K562 (cell line): Measurements from ENCODE around the gene HMX1. TPM values are rescaled to one million over a fixed set of nuclear protein-coding genes. Genes with fewer than 3 reads are reported as not detected.

ENCODE experiments used
- ATAC-seq: fragments of 200-7000 bp; cut with Tn5 transposase; 3 replicates; pipeline ENCODE4 v1.9.1; 2020; ENCODE audit warnings: moderate library complexity
- BruUV-seq: library from RNA; stranded (reverse); fragments of 400-500 nt; replicated peaks from 2 replicates; lab custom pipeline; 2021; lab: Mats Ljungman, UMichigan
- CTCF ChIA-PET: fragments of 300-600 bp; formaldehyde crosslinking; extraction: SDS; loops from one replicate; lab custom pipeline; 2021; ENCODE audit warnings: low intra/inter-chr PET ratio; lab: Yijun Ruan, JAX
- POLR2A ChIA-PET: fragments of 300-600, 350-650 bp; sonication (Branson Sonifier 250); formaldehyde crosslinking; extraction: SDS; loops from one replicate; lab custom pipeline; 2021; ENCODE audit warnings: antibody characterized with exemption, inconsistent platforms; lab: Yijun Ruan, JAX
- DNase-seq, 4 experiments: peaks; one replicate each; pipeline versions ENCODE4 v3.0.0 to v3.0.0-alpha.2; 2011 to 2018; ENCODE audit warnings: low spot score in 3 of 4, mixed read lengths in 3 of 4; ENCODE audit errors: extremely low read depth in 1 of 4
- FAIRE-seq: peaks from 2 replicates; lab custom pipeline; 2011; peaks lifted over from hg19 to GRCh38; lab: Jason Lieb, UNC
- H2AFZ ChIP-seq: 2 replicates; pipeline ENCODE4 v1.6.0; 2011; ENCODE audit warnings: low read depth, low read length, control low read depth, inconsistent platforms
- H3K27ac ChIP-seq: fragments of 200-600 bp; 3 replicates; pipeline ENCODE4 v1.8.0; 2011; ENCODE audit warnings: low read depth, mild to moderate bottlenecking, control low read depth, inconsistent platforms, low read length, moderate library complexity, mixed read lengths; ENCODE audit errors: extremely low read depth
- H3K27me3 ChIP-seq, 2 experiments: fragments of 300-600 bp in 1 of 2; 2 replicates in 1 of 2; 3 replicates in 1 of 2; pipeline versions ENCODE4 v1.6.0 to v1.8.0; 2011; ENCODE audit warnings: inconsistent platforms in 2 of 2, low read length in 2 of 2, mild to moderate bottlenecking in 1 of 2, mixed read lengths in 1 of 2, moderate library complexity in 1 of 2; ENCODE audit not compliant: control insufficient read depth in 2 of 2, insufficient read depth in 2 of 2
- H3K36me3 ChIP-seq: fragments of 300-600 bp; 3 replicates; pipeline ENCODE4 v1.8.0; 2011; ENCODE audit warnings: mild to moderate bottlenecking, low read length, inconsistent platforms; ENCODE audit not compliant: control insufficient read depth, insufficient read depth
- H3K4me1 ChIP-seq, 2 experiments: fragments of 200-600 bp in 1 of 2; replicated peaks in 1 of 2; 2 replicates in 1 of 2; 3 replicates in 1 of 2; pipeline versions ENCODE4 v1.5.1 to v1.8.0; 2011; ENCODE audit warnings: inconsistent platforms in 2 of 2, low read length in 2 of 2, mild to moderate bottlenecking in 1 of 2, mixed read lengths in 1 of 2, moderate library complexity in 1 of 2; ENCODE audit not compliant: control insufficient read depth in 2 of 2, insufficient read depth in 2 of 2
- H3K4me2 ChIP-seq: 2 replicates; pipeline ENCODE4 v1.6.1; 2011; ENCODE audit warnings: low read length, control low read depth, inconsistent platforms, mixed read lengths; ENCODE audit not compliant: insufficient read depth
- H3K4me3 ChIP-seq: fragments of 200-600 bp; sonication (generic), shearing (Covaris generic); 2 replicates; pipeline ENCODE4 v1.5.1; 2016; ENCODE audit warnings: control low read depth, inconsistent platforms
- H3K79me2 ChIP-seq: fragments of 200-600 bp; 3 replicates; pipeline ENCODE4 v1.8.0; 2011; ENCODE audit warnings: low read length, inconsistent platforms; ENCODE audit not compliant: control insufficient read depth, insufficient read depth
- H3K9ac ChIP-seq, 2 experiments: 2 replicates each; pipeline versions ENCODE4 v1.6.0 to v1.6.1; 2011; ENCODE audit warnings: low read depth in 2 of 2, low read length in 2 of 2, control low read depth in 1 of 2, inconsistent platforms in 1 of 2, mild to moderate bottlenecking in 1 of 2, mixed read lengths in 1 of 2; ENCODE audit not compliant: insufficient read depth in 1 of 2
- H3K9me1 ChIP-seq: one replicate; pipeline ENCODE4 v1.6.0; 2011; ENCODE audit warnings: inconsistent platforms, mild to moderate bottlenecking, low read length, moderate library complexity; ENCODE audit not compliant: control insufficient read depth, insufficient read depth
- H3K9me3 ChIP-seq: replicated peaks from 2 replicates; pipeline ENCODE4 v1.5.1; 2011; ENCODE audit warnings: low read depth, low read length, inconsistent platforms; ENCODE audit not compliant: control insufficient read depth, insufficient read depth
- H4K20me1 ChIP-seq: replicated peaks from 2 replicates; pipeline ENCODE4 v1.6.1; 2011; ENCODE audit warnings: low read length, inconsistent platforms, mixed read lengths; ENCODE audit not compliant: control insufficient read depth, insufficient read depth
- ARHGAP35 ChIP-seq: fragments of 450-650 bp; IDR thresholded peaks from 2 replicates; pipeline ENCODE4 v1.6.1; 2018; ENCODE audit not compliant: partially characterized antibody
- SOX6 ChIP-seq: fragments of 450-650 bp; IDR thresholded peaks from 2 replicates; pipeline ENCODE4 v1.6.1; 2014; ENCODE audit warnings: mild to moderate bottlenecking
- ZBTB26 ChIP-seq: fragments of 450-650 bp; formaldehyde crosslinking; IDR thresholded peaks from 2 replicates; pipeline ENCODE4 v1.4.0; 2022; ENCODE audit warnings: missing genetic modification characterization
- ZKSCAN1 ChIP-seq: fragments of 150-350 bp; IDR thresholded peaks from 2 replicates; pipeline ENCODE4 v1.6.1; 2016; ENCODE audit warnings: low read depth, low read length
- WGBS: fragments of 100-300 bp; shearing (Covaris generic); methylation state at CpG from one replicate; pipeline ENCODE4 v1.1.6; 2016; ENCODE audit warnings: low coverage, mixed read lengths; ENCODE audit not compliant: insufficient coverage; ENCODE audit errors: missing lambda C conversion rate; 5-methylcytosine and 5-hydroxymethylcytosine counted together
- in situ Hi-C: fragments of 300-500 bp; cut with MboI; formaldehyde crosslinking; loops from 4 replicates; pipeline ENCODE4 v1.15.0; 2018; ENCODE audit warnings: inconsistent platforms, mixed read lengths
- intact Hi-C: fragments of 100-400 bp; cut with micrococcal nuclease; formaldehyde crosslinking; loops from 2 replicates; pipeline ENCODE4 v1.14.2; 2022
- polyA plus RNA-seq, 8 experiments: library from polyadenylated mRNA; depleted of rRNA in 4 of 8; stranded (reverse) in 5 of 8; unstranded in 3 of 8; fragments of >200 nt; fragmentation: Nextera tagmentation in 2 of 8; fragmentation: Illumina TruSeq in 1 of 8; extraction: Ambion mirVana in 2 of 8; extraction: Trizol in 1 of 8; gene quantifications; 2 replicates each; pipeline versions ENCODE4 v1.2.1 to v1.2.3, GENCODE V29; 2011 to 2014; ENCODE audit warnings: inconsistent platforms in 1 of 8, missing spikeins in 1 of 8
- total RNA-seq, 7 experiments: library from RNA; depleted of rRNA in 6 of 7; stranded (reverse); fragments of >200 nt in 6 of 7; fragmentation: Illumina TruSeq in 2 of 7; extraction: Trizol in 2 of 7; gene quantifications; 2 replicates each; pipeline versions ENCODE4 v1.2.1 to v1.2.3, GENCODE V29; 2011 to 2021; ENCODE audit warnings: low replicate concordance in 1 of 7

HMX1 gene
- total and polyA plus RNA-seq, 9 of the 15 experiments (the other 6 are each of a cell fraction or from before 2014, with no cell fraction given): not detected

- no peaks in the 10 kb centered on the region; the same call in 1 of the 2 replicates for H4K20me1 ChIP-seq
- no peak for TF ChIP-seq ZBTB26 (CRISPR knock-in tag)
- in situ Hi-C loops: no loop called here
- no peak overlapping the region for H3K9ac ChIP-seq
- FAIRE-seq (no peak), ATAC-seq (no peak), DNase-seq (no peak)
- H3K4me3 ChIP-seq: no peak overlapping the region
- H3K27ac ChIP-seq: no peak overlapping the region
- no peaks in the 10 kb centered on the region for H3K9me1 ChIP-seq
- H3K9me3 ChIP-seq: no peaks in the 10 kb centered on the region
- H3K4me2 ChIP-seq: no peak overlapping the region
- POLR2A ChIA-PET: no interaction called here
- no peaks in the 10 kb centered on the region for H3K4me1 ChIP-seq
- H2AFZ ChIP-seq: no peak overlapping the region
- intact Hi-C loops: no loop called here
- BruUV-seq: no TSS peak
- H3K79me2 ChIP-seq: no peaks in the 10 kb centered on the region
- H3K27me3 ChIP-seq: peaks cover 0 to 15% of the 10 kb centered on the region in 2 experiments; a peak in 2 of 5 replicates
- CTCF ChIA-PET: no interaction called here
- WGBS: 0% methylated on average over 2 of the region's 2 CpGs
- no peaks in the 10 kb centered on the region for H3K36me3 ChIP-seq
Measured at GRCh38 chr4:8829584-8829983, 42.1 kb downstream of the HMX1 start.

GRCh38 chr4:8828869-8829268, 42.8 kb downstream of the HMX1 start:
- H3K9me1 ChIP-seq: no peaks in the 10 kb centered on the region
- no peaks in the 10 kb centered on the region for H3K9me3 ChIP-seq
- H2AFZ ChIP-seq: no peak overlapping the region
- intact Hi-C loops (no loop called here), in situ Hi-C loops (no loop called here)
- DNase-seq: no peak
- H3K4me1 ChIP-seq: no peaks in the 10 kb centered on the region
- BruUV-seq: no TSS peak
- peaks cover 0 to 9% of the 10 kb centered on the region in 2 experiments; a peak in 1 of 5 replicates for H3K27me3 ChIP-seq
- ChIA-PET CTCF (no interaction called here), POLR2A (no interaction called here)
- H4K20me1 ChIP-seq: no peaks in the 10 kb centered on the region; the same call in 1 of the 2 replicates
- 2% methylated on average over 4 of the region's 4 CpGs for WGBS
- H3K4me3 ChIP-seq: no peak overlapping the region
- TF ChIP-seq ARHGAP35 (no peak), ZKSCAN1 (no peak), SOX6 (no peak)
- no peaks in the 10 kb centered on the region for H3K79me2 ChIP-seq
- H3K36me3 ChIP-seq: no peaks in the 10 kb centered on the region
- no peak for FAIRE-seq
- ATAC-seq: no peak
- H3K27ac ChIP-seq: no peak overlapping the region
- H3K9ac ChIP-seq: no peak overlapping the region
- H3K4me2 ChIP-seq: no peak overlapping the region
